Measurements from ENCODE around the gene WWOX. TPM values are rescaled to one million over a fixed set of nuclear protein-coding genes. Genes with fewer than 3 reads are reported as not detected.

WWOX gene
- total and polyA plus RNA-seq, 2 of the 13 experiments (the other 11 are each of a cell fraction or from before 2014, with no cell fraction given) = 9.1 to 37.4 TPM

DNA sequence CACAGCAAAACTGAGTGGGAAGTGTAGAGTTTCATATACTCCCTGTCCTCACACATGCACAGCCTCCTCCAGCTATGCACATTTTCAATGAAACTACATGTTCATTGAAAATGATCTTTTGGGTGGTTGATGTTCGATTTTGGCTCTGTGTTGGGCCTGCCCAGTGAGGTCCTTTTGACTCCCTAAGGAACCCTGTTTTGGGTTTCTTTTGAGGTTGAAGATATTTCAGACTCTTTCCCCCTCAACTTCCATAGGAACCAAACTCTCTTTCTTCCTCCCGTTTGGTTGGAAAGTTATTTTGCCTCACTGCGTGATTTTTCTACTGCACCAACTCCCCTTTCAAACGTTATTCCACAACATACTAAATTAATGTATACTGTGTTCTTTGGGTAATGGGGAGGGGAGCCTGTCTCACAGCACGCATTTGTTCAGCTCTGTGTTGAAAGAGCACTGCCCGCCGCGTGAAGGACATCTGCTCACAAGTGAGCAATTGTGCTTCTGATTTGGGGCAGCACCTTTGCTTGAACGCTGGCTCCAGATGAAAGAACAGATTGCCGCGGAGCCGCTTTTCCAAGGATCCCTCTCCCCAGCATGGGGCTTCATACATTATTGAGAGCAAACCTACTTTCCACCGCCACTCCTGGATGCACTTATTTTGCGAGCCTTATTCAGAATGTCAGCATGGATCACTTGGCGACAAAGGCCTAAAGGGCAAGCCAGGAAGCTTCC lies 385.9 kb downstream of the WWOX start (continued):
- TF ChIP-seq ZNF17 (CRISPR knock-in tag; IDR thresholded peaks at IDR 0.05) (no peak), ZNF335 (CRISPR knock-in tag; IDR thresholded peaks at IDR 0.05) (peak; percentile 61; the same call in 1 of the 2 replicates), ZMYM4 (CRISPR knock-in tag; IDR thresholded peaks at IDR 0.05) (peak; percentile 95), ZNF589 (CRISPR knock-in tag; conservative IDR thresholded peaks at IDR 0.05) (no peak), SIX1 (CRISPR knock-in tag; IDR thresholded peaks at IDR 0.05; ENCODE audit: borderline replicate concordance) (peak; percentile 66; the same call in 1 of the 2 replicates), SYNCRIP (IDR thresholded peaks at IDR 0.05; ENCODE audit: insufficient read depth, low read depth, low read length) (no peak), RFX1 (IDR thresholded peaks at IDR 0.05) (no peak), GTF2F1 (IDR thresholded peaks at IDR 0.05; ENCODE audit: low read length) (no peak), ZNF441 (CRISPR knock-in tag; IDR thresholded peaks at IDR 0.05; ENCODE audit: borderline replicate concordance) (peak; percentile 75; the same call in 1 of the 2 replicates), ZNF674 (CRISPR knock-in tag; IDR thresholded peaks at IDR 0.05; ENCODE audit: low read depth) (no peak), SIX4 (CRISPR knock-in tag; IDR thresholded peaks at IDR 0.05) (peak; percentile 76), ZNF878 (CRISPR knock-in tag; IDR thresholded peaks at IDR 0.05) (peak; percentile 88), ERF (CRISPR knock-in tag; IDR thresholded peaks at IDR 0.05) (peak; percentile 93), CEBPG (CRISPR knock-in tag; IDR thresholded peaks at IDR 0.05) (peak; percentile 87), ZNF160 (CRISPR knock-in tag; IDR thresholded peaks at IDR 0.05) (0 out of 2 replicates have a peak, but pooled peaks have one; percentile 25), MAFF (IDR thresholded peaks at IDR 0.05; ENCODE audit: low read depth, low read length) (0 out of 2 replicates have a peak, but pooled peaks have one; percentile 1), NR2F6 (IDR thresholded peaks at IDR 0.05) (peak; percentile 85), NR2F6 (CRISPR knock-in tag; IDR thresholded peaks at IDR 0.05) (peak; percentile 95), FLYWCH1 (CRISPR knock-in tag; IDR thresholded peaks at IDR 0.05) (no peak)
- TF ChIP-seq, protein P1, sequence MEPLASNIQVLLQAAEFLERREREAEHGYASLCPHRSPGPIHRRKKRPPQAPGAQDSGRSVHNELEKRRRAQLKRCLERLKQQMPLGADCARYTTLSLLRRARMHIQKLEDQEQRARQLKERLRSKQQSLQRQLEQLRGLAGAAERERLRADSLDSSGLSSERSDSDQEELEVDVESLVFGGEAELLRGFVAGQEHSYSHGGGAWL (CRISPR knock-in tag; IDR thresholded peaks at IDR 0.05) = peak; percentile 64; the same call in 1 of the 2 replicates
- TF ChIP-seq, protein P2, sequence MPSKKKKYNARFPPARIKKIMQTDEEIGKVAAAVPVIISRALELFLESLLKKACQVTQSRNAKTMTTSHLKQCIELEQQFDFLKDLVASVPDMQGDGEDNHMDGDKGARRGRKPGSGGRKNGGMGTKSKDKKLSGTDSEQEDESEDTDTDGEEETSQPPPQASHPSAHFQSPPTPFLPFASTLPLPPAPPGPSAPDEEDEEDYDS (CRISPR knock-in tag; IDR thresholded peaks at IDR 0.05) = peak; percentile 59
- TF ChIP-seq, protein P3, sequence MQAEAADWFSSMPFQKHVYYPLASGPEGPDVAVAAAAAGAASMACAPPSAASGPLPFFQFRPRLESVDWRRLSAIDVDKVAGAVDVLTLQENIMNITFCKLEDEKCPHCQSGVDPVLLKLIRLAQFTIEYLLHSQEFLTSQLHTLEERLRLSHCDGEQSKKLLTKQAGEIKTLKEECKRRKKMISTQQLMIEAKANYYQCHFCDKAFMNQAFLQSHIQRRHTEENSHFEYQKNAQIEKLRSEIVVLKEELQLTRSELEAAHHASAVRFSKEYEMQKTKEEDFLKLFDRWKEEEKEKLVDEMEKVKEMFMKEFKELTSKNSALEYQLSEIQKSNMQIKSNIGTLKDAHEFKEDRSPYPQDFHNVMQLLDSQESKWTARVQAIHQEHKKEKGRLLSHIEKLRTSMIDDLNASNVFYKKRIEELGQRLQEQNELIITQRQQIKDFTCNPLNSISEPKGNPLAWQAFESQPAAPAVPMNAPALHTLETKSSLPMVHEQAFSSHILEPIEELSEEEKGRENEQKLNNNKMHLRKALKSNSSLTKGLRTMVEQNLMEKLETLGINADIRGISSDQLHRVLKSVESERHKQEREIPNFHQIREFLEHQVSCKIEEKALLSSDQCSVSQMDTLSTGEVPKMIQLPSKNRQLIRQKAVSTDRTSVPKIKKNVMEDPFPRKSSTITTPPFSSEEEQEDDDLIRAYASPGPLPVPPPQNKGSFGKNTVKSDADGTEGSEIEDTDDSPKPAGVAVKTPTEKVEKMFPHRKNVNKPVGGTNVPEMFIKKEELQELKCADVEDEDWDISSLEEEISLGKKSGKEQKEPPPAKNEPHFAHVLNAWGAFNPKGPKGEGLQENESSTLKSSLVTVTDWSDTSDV (CRISPR knock-in tag; IDR thresholded peaks at IDR 0.05) = no peak
- TF ChIP-seq, protein P4, sequence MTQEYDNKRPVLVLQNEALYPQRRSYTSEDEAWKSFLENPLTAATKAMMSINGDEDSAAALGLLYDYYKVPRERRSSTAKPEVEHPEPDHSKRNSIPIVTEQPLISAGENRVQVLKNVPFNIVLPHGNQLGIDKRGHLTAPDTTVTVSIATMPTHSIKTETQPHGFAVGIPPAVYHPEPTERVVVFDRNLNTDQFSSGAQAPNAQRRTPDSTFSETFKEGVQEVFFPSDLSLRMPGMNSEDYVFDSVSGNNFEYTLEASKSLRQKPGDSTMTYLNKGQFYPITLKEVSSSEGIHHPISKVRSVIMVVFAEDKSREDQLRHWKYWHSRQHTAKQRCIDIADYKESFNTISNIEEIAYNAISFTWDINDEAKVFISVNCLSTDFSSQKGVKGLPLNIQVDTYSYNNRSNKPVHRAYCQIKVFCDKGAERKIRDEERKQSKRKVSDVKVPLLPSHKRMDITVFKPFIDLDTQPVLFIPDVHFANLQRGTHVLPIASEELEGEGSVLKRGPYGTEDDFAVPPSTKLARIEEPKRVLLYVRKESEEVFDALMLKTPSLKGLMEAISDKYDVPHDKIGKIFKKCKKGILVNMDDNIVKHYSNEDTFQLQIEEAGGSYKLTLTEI (CRISPR knock-in tag; conservative IDR thresholded peaks at IDR 0.05) = no peak
